Left ventricle myocardium inferior (tissue), 1 donor: ENCODE measurements around the gene CPSF4. TPM values are rescaled to one million over a fixed set of nuclear protein-coding genes. Genes with fewer than 3 reads are reported as not detected.

Experiments used
- DNase-seq: peaks from one replicate; pipeline ENCODE4 v3.0.0-alpha.2; 2020
- H3K27ac ChIP-seq: fragments of 200-600 bp; replicated peaks from 2 replicates; pipeline ENCODE4 v1.8.0; 2021
- H3K27me3 ChIP-seq: fragments of 200-600 bp; 2 replicates; pipeline ENCODE4 v1.8.0; 2021; ENCODE audit warnings: low read depth
- H3K36me3 ChIP-seq: fragments of 200-600 bp; 2 replicates; pipeline ENCODE4 v1.8.0; 2021
- H3K4me1 ChIP-seq: fragments of 200-600 bp; 2 replicates; pipeline ENCODE4 v1.8.0; 2021
- H3K4me3 ChIP-seq: fragments of 200-600 bp; 2 replicates; pipeline ENCODE4 v1.8.0; 2021; ENCODE audit warnings: mild to moderate bottlenecking, moderate library complexity
- H3K9me3 ChIP-seq: fragments of 200-600 bp; replicated peaks from 2 replicates; pipeline ENCODE4 v1.8.0; 2021
- CTCF ChIP-seq: fragments of 200-600 bp; IDR thresholded peaks from 2 replicates; pipeline ENCODE4 v1.8.0; 2021; ENCODE audit warnings: antibody characterized with exemption, mild to moderate bottlenecking, borderline replicate concordance
- intact Hi-C: fragments of 100-400 bp; cut with micrococcal nuclease; formaldehyde crosslinking; loops from one replicate; pipeline ENCODE4 v1.11.0; 2022
- total RNA-seq: library from RNA; stranded (reverse); fragmentation: NEBNext Ultra II Directional; extraction: Animal tissue kit (Norgen Biotek cat#: 25700); gene quantifications from one replicate; pipeline ENCODE4 v1.2.1, GENCODE V29; 2021
- donor health status: DM: no; HTN: yes; CAD: no; lungs with severe emphysema.

Gene CPSF4
- total RNA-seq, 1 donor from 2014 or later: 17.9 TPM

GRCh38 chr7:99393355-99394187 lies 45.2 kb upstream of the CPSF4 start:
- intact Hi-C loops: no loop called here
- peak overlapping the region; percentile 72 for H3K27ac ChIP-seq
- peak overlapping the region; percentile 75 for H3K4me3 ChIP-seq
- DNase-seq: peak; percentile 64
- no peaks in the 10 kb centered on the region for H3K9me3 ChIP-seq
- peaks cover 32% of the 10 kb centered on the region for H3K4me1 ChIP-seq
- no peaks in the 10 kb centered on the region for H3K27me3 ChIP-seq
- peaks cover 71% of the 10 kb centered on the region for H3K36me3 ChIP-seq
- TF ChIP-seq CTCF: no peak

DNA sequence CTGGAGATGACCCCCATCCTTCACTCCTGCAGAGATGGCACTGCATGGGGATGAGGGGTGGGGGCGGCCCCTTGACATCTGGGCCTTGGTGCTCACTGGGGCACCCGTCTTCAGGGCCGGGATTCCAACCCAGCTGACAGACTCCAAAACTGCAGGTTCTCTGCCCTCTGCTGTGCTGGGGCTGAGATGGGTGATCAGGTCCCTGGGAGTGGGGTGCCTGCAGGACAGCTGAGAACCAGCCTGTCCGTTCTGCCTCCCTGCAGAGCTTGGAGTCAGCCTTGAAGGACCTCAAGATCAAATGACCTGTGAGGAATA lies 44.6 kb upstream of the CPSF4 start:
- Histone ChIP-seq H3K27me3 (no peaks in the 10 kb centered on the region), H3K9me3 (no peaks in the 10 kb centered on the region), H3K27ac (no peak overlapping the region), H3K4me3 (no peak overlapping the region), H3K36me3 (peaks cover 71% of the 10 kb centered on the region), H3K4me1 (peaks cover 34% of the 10 kb centered on the region)
- DNase-seq: no peak
- intact Hi-C loops: no loop called here
- TF ChIP-seq CTCF: no peak

DNA sequence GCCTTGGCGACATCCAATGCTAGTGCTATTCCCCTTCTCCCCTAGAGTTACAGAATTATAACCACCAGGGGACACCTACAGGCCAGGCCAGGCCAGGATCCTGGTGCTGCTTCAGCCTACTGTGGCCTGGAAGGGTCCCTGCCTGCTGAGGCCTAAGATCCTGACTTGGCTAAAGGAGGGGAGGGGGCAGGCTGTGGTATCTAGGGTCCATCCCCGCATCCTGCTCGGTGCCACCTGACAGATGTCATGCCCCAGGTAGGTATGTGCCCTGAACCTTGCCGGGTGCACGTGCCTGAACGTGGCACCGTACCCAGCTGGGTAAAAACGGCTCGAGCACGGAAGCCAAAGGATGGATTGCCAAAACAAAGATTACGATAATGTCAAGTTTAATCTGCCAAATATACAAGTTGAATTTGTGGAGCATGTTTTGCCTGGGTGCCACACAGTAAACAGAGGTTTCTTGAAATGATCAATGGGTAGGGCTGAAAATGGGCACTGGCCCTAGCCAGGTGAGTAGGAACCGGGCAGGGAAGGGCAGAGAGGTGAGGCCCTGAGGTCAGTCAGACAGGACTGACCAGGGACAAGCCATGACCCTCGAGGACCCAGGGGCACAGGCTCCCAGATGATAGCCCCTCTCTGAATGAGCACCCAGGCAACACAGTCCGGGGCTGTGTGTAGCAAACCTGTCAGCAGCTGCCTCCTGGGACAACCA lies 43.0 kb upstream of the CPSF4 start:
- H3K9me3 ChIP-seq: no peaks in the 10 kb centered on the region
- no peak overlapping the region for H3K27ac ChIP-seq
- no peak for TF ChIP-seq CTCF
- H3K27me3 ChIP-seq: no peaks in the 10 kb centered on the region
- H3K36me3 ChIP-seq: peaks cover 71% of the 10 kb centered on the region
- peaks cover 39% of the 10 kb centered on the region for H3K4me1 ChIP-seq
- intact Hi-C loops: no loop called here
- no peak for DNase-seq
- H3K4me3 ChIP-seq: no peak overlapping the region

GRCh38 chr7:99396418-99397296 lies 42.1 kb upstream of the CPSF4 start:
- H3K4me3 ChIP-seq: no peak overlapping the region
- no peak for DNase-seq
- no peak overlapping the region for H3K27ac ChIP-seq
- H3K27me3 ChIP-seq: no peaks in the 10 kb centered on the region
- H3K9me3 ChIP-seq: no peaks in the 10 kb centered on the region
- peaks cover 39% of the 10 kb centered on the region for H3K4me1 ChIP-seq
- no peak for TF ChIP-seq CTCF
- peaks cover 71% of the 10 kb centered on the region for H3K36me3 ChIP-seq
- intact Hi-C loops: no loop called here

GRCh38 chr7:99397297-99397983 lies 41.3 kb upstream of the CPSF4 start:
- Histone ChIP-seq H3K9me3 (no peaks in the 10 kb centered on the region), H3K4me3 (no peak overlapping the region), H3K27me3 (no peaks in the 10 kb centered on the region), H3K4me1 (peaks cover 34% of the 10 kb centered on the region), H3K36me3 (peaks cover 79% of the 10 kb centered on the region), H3K27ac (no peak overlapping the region)
- TF ChIP-seq CTCF: no peak
- intact Hi-C loops: no loop called here
- no peak for DNase-seq
